Dedifferentiated amniotic fluid mesenchymal stem cell (primary cell): Measurements from ENCODE around the gene PLXNA4.

Source experiments
- DNase-seq: peaks from one replicate; pipeline ENCODE4 v3.0.0-alpha.2; 2016; ENCODE audit errors: extremely low spot score

Gene PLXNA4

DNA sequence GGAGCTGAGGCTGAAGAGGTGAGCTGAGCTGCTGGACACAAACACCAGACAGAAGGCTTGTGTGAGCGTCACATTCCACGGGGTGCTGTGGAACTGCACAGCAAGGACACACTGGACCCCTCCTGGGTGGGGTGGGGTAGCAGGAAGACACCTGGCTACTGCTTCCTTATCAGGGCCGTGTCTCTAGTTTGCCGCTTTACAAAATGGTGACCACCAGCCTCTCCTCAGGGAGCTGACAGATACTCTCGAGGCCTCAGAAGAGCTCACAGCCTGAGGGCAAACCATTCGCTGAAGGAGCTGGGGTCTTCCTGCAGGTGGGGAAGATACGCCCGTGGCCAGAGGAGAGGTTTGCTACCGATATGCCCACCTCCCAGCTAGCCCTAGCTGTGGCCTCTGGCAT lies 461.9 kb downstream of the PLXNA4 start:
- DNase-seq = no peak

DNA sequence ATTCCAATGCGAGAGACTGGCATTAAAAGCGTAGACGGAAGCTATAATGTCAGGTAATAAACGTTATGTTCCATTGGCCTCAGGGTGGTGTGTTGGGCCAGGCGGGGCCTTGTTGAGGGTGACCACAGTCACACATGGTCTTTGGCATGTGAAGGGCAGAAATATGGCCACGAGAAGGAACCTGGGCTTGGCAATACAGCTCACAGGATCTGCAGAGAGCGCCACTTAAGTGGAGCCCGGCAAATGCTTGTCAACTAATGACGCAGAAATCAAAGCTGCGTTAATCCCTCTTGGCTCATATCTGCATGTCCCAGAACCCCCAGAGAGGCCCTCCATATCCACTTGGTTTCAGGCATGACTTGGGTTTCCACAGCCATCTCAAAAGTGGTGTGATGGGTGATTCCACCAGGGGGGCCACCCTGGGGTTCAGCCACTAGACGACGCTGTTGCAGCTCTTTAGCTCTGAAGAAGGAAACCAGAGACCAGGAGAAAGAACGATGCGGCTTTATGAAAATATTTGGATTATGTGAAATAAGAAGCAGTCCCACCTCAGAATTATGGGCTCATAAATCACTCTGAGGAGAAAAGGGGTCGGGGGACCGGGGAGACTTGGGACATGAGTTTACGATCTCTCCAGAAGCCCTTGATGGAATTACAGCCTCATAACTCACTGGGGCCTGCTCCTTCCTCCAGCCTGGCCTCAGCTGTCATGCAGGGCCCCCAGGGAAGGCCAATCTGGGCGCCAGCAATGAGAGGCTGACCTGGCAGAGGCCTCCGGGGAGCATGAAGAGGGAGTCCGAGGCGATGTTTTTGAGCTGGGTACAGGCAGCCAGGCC lies 462.5 kb downstream of the PLXNA4 start:
- DNase-seq = no peak

DNA sequence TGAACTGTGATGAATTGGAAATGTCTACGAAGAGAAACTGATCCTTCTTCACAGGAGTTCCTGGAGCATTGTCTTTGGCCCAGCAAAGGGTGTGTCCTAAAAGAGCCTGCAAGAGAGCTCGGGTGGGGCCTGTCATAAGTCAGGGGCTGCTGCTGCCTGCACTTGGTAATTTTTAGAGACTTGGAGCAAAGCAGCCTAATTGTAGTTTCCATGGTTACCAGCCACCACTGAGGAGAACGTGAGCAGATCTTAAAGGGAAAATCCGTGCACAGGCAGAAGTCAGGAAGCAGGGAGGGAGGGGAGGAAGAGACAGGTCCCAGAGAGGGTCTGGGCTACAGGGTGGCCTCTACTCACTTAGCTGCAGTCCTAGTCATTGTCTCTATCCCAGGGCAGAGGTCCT lies 463.6 kb downstream of the PLXNA4 start:
- no peak for DNase-seq

DNA sequence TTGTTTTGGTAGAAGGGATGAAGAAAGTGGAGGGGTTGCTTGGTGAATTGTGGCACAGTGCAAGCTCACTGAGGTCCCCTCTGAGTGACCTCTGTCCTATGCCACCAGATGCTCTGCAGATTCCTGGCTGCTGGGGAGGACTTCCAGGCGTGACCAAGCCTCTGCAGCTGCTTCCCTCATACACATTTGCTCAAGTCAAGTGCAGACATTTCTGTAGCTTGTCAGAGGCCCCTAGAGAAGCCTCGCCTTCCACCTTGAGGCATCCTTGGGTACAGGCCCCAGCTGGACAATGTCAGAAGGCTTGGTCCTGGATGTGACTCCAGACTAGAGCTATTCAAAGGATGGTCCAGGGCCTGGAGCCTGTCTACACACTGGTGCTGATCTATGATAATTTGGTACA lies 464.2 kb downstream of the PLXNA4 start:
- DNase-seq = no peak

DNA sequence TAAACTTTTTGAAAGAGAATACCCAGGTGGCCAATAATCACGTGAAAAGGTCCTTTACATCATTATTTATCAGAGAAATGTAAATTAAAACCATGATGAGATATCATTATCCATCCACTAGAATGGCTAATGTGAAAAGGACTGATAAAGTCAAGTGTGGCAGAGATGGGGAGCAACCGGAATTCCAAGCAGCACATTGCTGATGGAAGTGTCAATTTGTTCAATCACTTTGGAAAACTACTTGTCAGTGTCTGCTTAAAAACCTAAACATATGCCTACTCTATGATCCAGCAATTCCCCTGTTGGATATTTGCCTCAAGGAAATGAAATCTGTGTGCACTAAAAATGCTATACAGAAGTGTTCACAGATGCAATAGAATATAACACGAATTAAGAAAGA lies 465.6 kb downstream of the PLXNA4 start:
- no peak for DNase-seq

DNA sequence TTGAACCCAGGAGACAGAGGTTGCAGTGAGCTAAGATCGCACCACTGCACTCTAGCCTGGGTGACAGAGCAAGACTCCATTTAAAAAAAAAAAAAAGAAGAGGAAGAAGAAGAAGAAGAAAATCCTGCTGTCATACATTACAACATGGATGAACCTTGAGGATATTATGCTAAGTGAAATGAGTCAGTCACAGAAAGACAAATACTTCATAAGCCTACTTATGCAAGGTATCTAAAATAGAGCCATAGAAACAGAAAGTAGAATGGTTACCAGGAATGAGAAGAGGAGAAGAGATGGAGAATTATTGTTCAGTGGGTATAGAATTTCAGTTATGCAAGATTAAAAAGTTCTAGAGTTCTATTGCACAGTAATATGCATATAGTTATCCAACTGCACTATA lies 466.5 kb downstream of the PLXNA4 start:
- no peak for DNase-seq

DNA sequence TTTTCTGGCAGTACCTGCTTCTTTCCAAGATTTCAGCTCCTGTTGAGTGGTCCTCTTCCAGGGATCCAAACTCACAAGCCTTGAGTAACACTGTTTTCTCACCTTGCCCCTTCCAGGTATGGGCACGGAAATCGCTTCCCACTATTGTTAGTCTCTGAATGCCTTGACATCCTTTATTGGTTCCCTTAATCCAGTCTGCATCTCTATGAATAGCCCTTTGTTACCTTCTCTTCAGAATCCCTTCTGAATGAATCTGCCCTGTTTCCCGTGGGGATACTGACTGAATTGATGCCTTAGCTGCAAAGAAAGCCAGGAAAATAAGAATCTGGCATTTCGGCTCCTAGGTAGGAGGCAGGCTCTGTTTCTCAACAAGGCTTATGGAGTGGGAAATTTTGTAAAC lies 467.7 kb downstream of the PLXNA4 start:
- no peak for DNase-seq

- no peak for DNase-seq
Observed at GRCh38 chr7:132106491-132106890, 469.8 kb downstream of the PLXNA4 start.

- no peak for DNase-seq
Observed at GRCh38 chr7:132105096-132105495, 471.2 kb downstream of the PLXNA4 start.

DNA sequence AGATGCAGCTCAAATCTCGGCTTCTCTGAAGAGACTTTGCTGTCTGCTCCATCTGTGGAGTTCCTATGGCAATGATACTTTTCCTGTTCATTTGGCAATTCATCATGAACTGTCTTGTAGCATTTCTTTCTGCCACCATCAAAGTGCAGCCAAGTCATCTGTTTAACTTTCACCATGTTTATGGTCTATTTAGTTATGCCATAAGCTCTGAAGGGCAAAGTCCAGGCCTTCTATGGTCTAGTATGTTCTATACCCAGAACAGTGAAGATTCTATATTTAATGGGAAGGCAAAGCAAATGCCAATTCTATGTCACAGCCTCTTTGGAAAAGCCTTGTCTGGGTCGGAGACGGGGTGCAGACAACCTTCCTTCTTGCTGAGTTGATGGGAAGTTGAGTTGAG lies 472.6 kb downstream of the PLXNA4 start:
- no peak for DNase-seq

- no peak for DNase-seq
Observed at GRCh38 chr7:132102942-132103341, 473.3 kb downstream of the PLXNA4 start.

DNA sequence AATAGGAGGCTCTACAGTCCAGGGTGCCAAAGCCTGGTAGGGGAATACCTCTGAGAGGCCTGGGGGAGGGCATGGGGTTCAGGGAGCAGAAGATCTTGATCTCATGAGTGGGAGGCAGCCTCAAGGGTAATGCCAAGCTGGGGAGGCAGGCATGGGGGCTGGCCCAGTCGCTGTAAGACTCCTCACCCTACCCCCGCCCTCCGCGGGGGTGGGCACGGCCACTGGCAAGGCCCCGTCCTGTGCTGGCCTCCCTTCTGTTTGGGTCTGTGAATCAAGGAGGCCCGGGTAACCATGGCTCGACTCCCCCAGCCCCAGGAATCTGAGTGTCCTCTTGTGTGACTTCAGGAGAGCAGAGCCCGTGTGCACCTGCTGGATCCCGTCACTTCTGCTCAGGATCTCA lies 473.9 kb downstream of the PLXNA4 start:
- no peak for DNase-seq

GRCh38 chr7:132100981-132101380 lies 475.3 kb downstream of the PLXNA4 start:
- DNase-seq = no peak

DNA sequence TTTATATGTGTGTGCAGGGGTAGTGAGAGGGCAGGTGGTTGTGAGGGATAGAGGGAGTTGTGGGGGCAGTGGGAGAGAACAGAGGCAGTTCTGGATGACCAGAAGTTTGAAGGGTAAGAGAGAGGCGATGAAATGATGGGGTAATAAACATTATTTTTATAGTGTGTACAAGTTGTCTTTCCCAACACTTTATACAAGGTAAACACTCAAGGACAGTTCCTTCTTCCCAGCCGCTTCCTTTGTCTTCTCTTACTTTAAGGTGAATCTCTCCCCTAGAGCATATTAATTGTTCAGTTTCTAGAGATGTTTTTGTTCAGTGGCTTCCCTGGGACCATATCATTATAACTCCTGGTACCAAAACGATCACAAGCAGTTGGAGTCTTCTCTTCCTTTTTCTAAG lies 475.8 kb downstream of the PLXNA4 start:
- DNase-seq = no peak

- no peak for DNase-seq
Observed at GRCh38 chr7:132099163-132099562, 477.1 kb downstream of the PLXNA4 start.

DNA sequence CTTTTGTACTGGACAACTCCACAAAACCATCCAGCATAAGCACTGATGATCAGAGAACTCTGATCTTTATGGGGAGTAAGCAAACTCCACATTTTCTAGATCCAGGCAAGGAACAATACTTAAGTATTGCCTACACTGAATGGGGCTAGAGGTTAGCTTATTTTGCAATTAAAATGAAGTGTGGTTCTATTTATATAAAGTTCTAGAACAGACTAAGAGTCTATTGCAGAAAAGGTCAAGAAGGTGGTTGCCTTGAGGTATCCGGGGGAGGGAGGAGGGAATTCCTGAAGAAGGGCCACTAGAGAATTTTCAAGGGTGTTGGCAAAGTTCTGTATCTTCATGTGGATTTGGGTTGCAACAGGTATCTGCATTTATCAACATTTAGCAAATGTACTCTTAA lies 477.9 kb downstream of the PLXNA4 start:
- DNase-seq = no peak

DNA sequence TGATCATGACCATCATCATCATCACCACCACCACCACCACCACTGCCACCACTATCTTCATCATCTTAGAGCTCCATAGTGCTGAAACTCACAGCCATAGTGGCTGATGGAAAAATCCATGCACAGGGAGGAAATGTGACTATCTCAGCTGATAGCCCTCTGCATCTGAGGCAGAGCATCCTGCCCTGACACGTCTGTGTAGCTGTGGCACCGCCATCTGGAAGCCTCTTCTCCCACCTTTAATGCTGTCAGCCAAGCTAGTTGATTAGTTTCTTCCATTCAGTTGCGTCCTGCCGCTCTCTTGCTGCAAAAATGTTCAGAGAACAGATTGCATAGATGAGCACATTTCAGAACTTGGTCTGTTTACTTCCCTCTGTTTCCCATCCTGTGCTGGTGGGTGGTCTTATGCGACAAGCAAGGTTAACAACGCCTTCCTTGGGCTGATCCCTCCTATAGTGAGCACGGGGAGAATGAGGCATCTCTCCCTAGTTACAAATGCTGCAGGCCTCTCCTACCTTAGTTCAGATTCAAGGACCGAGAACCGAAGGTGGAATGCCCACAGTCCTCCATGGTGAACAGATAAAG lies 478.6 kb downstream of the PLXNA4 start:
- DNase-seq = no peak

- DNase-seq = no peak
Observed at GRCh38 chr7:132095111-132095765, 481.0 kb downstream of the PLXNA4 start.

DNA sequence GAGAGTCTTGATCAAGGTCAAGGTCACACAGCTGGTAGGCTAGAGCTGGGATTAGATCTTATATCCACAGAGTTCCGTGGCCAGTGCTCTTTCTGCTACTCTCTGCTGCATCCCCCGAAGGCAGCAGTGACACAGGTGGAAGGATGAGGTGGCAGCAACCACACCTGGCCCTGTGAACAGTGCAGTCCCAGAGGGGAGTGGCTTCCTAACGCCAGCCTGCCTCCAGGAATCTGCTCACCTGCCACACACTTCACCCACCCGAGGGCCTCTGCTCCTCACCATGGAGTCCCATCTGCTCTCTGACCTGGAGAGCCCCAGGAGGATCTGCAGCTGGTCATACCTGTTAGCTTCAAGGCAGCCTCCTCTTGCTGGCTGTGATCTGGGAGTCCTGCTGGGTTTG lies 484.2 kb downstream of the PLXNA4 start:
- DNase-seq = no peak

GRCh38 chr7:132091706-132092105 lies 484.6 kb downstream of the PLXNA4 start:
- no peak for DNase-seq

DNA sequence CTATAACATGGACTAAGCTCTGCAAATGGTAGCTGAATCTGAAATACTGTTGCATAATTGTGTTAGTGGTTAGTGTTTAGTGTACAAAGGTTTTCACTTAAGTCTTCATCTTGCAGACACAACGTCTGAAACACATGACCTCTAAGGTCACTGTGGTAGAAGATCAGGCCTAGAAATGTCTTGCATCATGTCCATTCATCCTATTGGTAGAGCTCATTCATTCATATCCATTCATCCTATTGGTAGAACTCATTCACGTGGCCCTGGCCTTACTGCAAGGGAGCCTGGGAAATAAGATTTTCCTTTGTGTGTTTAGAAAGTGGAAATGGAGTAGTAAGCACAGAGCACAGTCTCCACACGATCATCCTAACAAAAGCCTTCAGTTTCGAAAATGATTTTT lies 485.8 kb downstream of the PLXNA4 start:
- DNase-seq = no peak

DNA sequence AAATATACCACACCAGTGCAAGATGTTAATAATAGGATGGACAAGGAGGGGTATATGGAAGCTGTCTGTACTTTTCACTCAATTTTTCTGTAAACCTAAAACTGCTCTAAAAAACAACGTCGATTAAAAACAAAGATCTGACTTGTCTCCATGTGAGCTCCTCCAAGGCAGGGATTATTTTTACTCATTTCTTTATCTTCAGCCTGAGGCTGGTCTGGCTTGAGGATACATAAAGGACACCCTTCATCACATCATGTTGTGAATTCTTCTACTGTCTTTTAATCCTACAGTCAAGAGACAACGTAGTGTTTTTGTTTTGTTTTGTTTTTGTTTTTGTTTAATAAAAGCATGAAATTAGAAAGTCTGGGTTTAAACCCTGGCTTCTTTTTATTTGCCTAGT lies 486.9 kb downstream of the PLXNA4 start:
- no peak for DNase-seq

GRCh38 chr7:132087421-132087820 lies 488.8 kb downstream of the PLXNA4 start:
- no peak for DNase-seq
